IgD-negative memory B cell (primary cell): ENCODE data around the gene KIF18A. TPM values are rescaled to one million over a fixed set of nuclear protein-coding genes. Genes with fewer than 3 reads are reported as not detected.
"Not testable (repeated sequence)": the region's sequence is repeated elsewhere in the genome, so short reads cannot be mapped to it uniquely, and the experiment has no call there.

ENCODE experiments used
- H3K27ac Mint-ChIP-seq, 3 donors: one replicate each; pipeline ENCODE4 v1.8.0; 2020 to 2022; ENCODE audit warnings: mild to moderate bottlenecking in 3 of 3, mixed read lengths in 3 of 3, moderate library complexity in 1 of 3
- H3K27me3 Mint-ChIP-seq: one replicate; pipeline ENCODE4 v1.8.0; 2021; ENCODE audit warnings: mixed read lengths
- H3K36me3 Mint-ChIP-seq: one replicate; pipeline ENCODE4 v1.8.0; 2020; ENCODE audit warnings: mild to moderate bottlenecking, mixed read lengths
- H3K4me1 Mint-ChIP-seq, 3 donors: one replicate each; pipeline ENCODE4 v1.8.0; 2020 to 2022; ENCODE audit warnings: mixed read lengths in 3 of 3, mild to moderate bottlenecking in 1 of 3
- H3K4me3 Mint-ChIP-seq, 4 donors: one replicate each; pipeline ENCODE4 v1.8.0; 2020 to 2022; ENCODE audit warnings: mild to moderate bottlenecking in 4 of 4, mixed read lengths in 4 of 4, moderate library complexity in 3 of 4
- H3K9me3 Mint-ChIP-seq, 3 donors: one replicate each; pipeline ENCODE4 v1.8.0; 2020 to 2021; ENCODE audit warnings: mixed read lengths in 3 of 3, mild to moderate bottlenecking in 1 of 3
- polyA plus RNA-seq: library from polyadenylated mRNA; unstranded; fragments of 300-500 nt; fragmentation: Illumina TruSeq; gene quantifications from one replicate; pipeline ENCODE4 v1.2.3, GENCODE V29; 2021

The KIF18A gene
- 1.4 TPM for polyA plus RNA-seq

DNA sequence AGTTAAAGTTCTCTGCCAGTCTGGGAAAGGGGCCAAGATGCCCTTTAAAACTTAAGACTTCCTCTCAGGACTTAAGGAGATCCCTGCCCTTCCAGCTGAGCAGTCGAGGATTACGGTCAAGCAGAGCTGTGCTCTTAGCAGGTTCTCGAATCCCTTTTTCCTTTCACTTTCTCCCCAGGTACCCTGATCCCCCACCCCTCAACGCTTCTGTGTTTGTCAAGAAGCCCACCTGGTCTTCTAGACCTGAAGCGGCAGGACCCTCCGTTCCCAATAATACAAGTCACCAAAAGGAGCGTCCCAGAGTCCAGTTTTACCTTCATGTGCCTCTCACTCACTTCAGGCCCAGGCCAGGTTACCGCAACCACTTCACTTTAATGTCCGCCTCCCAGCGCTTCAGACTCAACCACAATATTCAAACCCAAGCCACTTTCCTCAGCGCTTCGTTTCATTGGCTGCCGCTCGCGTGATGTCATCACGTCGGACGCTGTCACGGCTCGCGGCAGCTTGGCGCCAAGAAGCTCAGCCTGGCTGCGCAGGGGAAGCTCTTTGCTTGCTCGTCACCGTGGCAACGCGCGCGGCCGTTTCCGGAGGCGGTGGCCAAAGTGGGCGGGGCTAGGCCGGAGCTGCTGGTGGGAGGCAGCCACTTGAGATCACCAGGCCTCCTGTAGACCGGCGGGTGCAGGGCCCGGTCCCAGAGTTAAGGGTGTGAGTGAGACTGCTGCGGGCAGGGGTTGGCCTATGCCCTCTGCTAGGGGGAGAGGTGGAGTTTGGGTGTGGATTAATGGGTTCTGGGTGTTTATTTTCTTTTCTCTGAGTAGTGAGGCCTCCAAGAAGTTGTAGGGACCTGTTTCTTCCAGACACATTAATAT is at the start of gene KIF18A, which contains the start of gene METTL15:
KIF18A (minus strand) TSS at position 407 of the 869 bp plus-strand sequence. CDS start 10,209 bp downstream, outside the sequence.
METTL15 (plus strand) TSS at position 639 of the 869 bp plus-strand sequence. CDS start 4,947 bp downstream, outside the sequence.
- Mint-ChIP-seq H3K27me3 (no peaks in the 10 kb centered on the region), H3K4me1 (peaks cover 40 to 50% (median 49%) of the 10 kb centered on the region in 3 donors), H3K36me3 (no peaks in the 10 kb centered on the region), H3K27ac (peak within 1 kb of the TSS; percentile 94 to 99 (median 99)), H3K4me3 (peak within 1 kb of the TSS; percentile 91 to 99 (median 97)), H3K9me3 (no peaks in the 10 kb centered on the region)

DNA sequence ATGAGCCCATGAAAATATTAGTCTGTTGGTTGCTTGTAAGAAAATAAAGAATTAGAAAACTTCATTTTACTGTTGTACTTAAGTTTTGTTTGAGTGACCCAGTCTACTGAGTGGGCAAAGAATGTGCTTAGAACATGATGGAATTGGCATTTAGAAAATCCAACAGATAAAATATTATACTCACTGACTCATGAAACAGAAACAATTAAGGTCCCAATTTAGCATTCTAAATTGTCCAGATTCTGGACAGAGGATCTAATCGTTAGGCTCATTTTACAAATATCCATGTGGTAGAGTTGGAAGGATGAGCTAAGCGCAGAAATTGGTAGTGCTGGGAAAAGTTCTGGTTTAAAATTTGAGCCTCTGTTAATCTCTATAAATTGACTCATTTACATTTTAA is 45.6 kb upstream of the KIF18A start:
- no peaks in the 10 kb centered on the region for H3K27me3 Mint-ChIP-seq
- H3K9me3 Mint-ChIP-seq, result no peaks in the 10 kb centered on the region
- peaks cover 7% of the 10 kb centered on the region for H3K36me3 Mint-ChIP-seq
- no peak overlapping the region for H3K27ac Mint-ChIP-seq
- H3K4me1 Mint-ChIP-seq, result no peaks in the 10 kb centered on the region
- H3K4me3 Mint-ChIP-seq, result no peak overlapping the region

DNA sequence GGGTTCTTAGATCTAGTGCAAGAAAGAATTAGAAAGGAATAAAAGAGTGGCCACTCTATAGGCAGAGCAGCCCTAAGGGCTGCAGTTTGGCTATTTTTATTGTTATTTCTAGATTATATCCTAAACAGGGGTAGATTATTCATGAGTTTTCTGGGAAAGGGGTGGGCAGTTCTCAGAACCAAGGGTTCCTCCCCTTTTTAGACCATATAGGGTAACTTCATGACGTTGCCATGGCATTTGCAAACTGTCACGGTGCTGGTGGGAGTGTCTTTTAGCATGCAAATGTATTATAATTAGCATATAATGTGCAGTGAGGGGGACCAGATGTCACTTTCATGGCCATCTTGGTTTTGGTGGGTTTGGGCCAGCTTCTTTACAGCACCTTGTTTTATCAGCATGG is 44.8 kb upstream of the KIF18A start:
- no peak overlapping the region for H3K4me3 Mint-ChIP-seq
- no peak overlapping the region for H3K27ac Mint-ChIP-seq
- no peaks in the 10 kb centered on the region for H3K4me1 Mint-ChIP-seq
- no peaks in the 10 kb centered on the region for H3K9me3 Mint-ChIP-seq
- H3K27me3 Mint-ChIP-seq, result no peaks in the 10 kb centered on the region
- peaks cover 5% of the 10 kb centered on the region for H3K36me3 Mint-ChIP-seq

DNA sequence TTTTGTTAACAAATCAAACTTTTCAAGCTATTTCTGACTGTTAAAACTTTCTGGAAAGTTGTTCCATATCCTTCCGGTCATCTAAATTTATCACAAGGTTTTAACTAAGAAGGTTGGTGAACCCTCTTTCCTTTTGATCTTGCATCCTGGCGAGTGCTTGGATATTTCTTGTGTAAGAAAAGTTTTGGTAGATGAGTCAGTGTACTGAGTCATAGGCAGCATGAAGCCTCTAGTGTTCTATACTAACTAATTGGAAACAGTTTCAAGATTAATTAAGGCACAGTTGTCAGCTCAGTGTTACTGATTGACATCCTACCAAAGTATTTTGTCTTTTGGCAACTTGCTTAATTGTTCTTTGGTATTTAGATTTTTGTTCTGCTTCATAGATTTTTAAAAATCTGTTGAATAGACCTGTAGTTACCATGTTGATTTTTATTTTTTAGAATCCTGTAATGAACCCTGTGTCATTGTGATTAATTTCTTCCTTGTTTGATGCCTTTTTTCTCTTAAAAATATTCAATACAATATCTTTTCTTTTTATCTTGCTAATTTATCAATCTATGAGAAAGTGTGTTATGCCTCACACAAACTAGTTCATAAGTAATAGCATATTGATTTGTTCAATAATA is 38.3 kb upstream of the KIF18A start:
- H3K4me1 Mint-ChIP-seq, result peaks cover 2 to 14% (median 7%) of the 10 kb centered on the region in 3 donors
- H3K27ac Mint-ChIP-seq, result no peak overlapping the region
- no peak overlapping the region for H3K4me3 Mint-ChIP-seq
- H3K9me3 Mint-ChIP-seq, result peaks cover 0 to under 1% (median under 1%) of the 10 kb centered on the region in 3 donors
- no peaks in the 10 kb centered on the region for H3K27me3 Mint-ChIP-seq
- H3K36me3 Mint-ChIP-seq, result peaks cover 9% of the 10 kb centered on the region

DNA sequence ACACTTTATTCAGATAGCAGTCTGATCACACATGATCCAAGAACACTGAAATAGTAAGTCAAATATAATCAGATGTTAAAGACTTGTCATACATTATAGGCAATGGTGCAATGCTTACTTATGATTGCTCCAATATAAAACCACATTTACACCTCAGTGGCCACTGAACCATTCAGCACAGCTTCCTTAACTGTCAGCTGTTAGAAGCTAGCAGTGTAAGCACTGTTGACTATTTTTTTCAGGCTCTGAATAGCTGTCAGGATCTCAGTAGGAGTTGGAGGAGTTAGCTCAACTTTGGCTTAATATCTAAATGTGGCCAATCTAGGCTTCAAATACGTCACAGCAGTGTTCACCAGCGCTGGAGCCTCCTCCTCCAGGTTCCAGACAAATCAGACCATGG is 36.9 kb upstream of the KIF18A start:
- Mint-ChIP-seq H3K36me3 (peaks cover 6% of the 10 kb centered on the region), H3K27ac (no peak overlapping the region), H3K27me3 (no peaks in the 10 kb centered on the region), H3K9me3 (peaks cover 2 to 9% (median 2%) of the 10 kb centered on the region in 3 donors), H3K4me3 (no peak overlapping the region), H3K4me1 (peaks cover 2 to 14% (median 7%) of the 10 kb centered on the region in 3 donors)

DNA sequence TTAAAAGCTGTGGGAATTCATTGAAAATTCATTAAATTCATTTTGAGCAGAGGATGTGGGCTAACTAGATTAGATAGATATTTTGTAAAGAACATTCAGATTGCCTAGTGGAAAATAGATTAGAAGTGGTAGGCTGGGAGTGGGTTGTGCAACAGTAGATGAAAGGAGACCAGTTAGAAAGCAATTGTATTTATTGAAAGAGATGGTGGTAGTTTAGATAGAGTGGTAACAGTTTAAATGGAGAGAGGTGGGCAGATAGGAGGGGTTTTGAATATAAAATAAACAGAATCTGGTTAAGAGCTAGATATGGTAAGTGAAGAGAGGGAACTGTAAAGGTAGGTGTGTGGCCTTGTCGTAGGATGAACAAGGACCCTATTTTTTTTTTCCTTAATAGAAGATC is 34.8 kb upstream of the KIF18A start:
- Mint-ChIP-seq H3K27ac (no peak overlapping the region), H3K4me1 (peaks cover 2 to 14% (median 7%) of the 10 kb centered on the region in 3 donors), H3K4me3 (no peak overlapping the region), H3K27me3 (no peaks in the 10 kb centered on the region), H3K9me3 (peaks cover 3 to 21% (median 9%) of the 10 kb centered on the region in 3 donors), H3K36me3 (peaks cover 10% of the 10 kb centered on the region)

DNA sequence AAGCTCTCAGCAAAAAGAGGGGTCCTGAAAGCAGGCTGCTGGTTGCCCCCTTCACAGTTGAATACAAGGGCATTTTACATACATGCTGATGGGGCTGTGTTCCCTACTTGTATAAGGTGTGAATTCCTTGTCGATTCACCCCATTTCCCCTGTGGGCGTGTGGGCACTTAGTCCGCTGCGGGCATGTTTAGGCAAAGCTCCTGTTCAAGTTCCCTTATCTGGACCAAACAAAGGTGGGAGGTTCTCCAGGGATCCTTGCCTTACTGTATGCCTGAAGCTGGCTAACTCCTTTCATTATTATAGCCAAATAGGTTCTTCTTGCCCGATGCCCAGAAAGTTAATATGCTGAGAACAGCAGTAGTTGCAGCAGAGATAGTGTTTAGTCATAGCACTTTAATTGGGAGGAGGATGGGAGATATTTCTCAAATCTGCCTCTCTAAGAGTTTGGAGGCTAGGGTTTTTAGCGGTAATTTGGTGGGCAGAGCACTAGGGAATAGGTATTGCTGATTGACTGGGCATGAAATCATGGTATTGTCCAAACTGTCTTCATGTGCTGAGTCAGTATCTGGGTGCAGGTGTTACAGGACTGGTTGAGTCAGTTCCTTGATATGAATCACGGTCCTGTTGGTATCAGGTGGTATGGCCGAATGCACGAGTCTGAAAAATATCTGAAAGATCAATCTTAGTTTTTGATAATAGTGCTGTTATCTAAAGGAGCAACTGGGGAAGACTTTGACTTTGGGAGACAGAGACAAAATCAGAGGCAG is 32.9 kb upstream of the KIF18A start:
- Mint-ChIP-seq H3K27me3 (no peaks in the 10 kb centered on the region), H3K4me1 (peaks cover 2 to 14% (median 7%) of the 10 kb centered on the region in 3 donors), H3K36me3 (peaks cover 13% of the 10 kb centered on the region), H3K9me3 (peaks cover 4 to 34% (median 11%) of the 10 kb centered on the region in 3 donors), H3K27ac (peak overlapping the region in 1 of 3 donors; percentile 43), H3K4me3 (no peak overlapping the region)

DNA sequence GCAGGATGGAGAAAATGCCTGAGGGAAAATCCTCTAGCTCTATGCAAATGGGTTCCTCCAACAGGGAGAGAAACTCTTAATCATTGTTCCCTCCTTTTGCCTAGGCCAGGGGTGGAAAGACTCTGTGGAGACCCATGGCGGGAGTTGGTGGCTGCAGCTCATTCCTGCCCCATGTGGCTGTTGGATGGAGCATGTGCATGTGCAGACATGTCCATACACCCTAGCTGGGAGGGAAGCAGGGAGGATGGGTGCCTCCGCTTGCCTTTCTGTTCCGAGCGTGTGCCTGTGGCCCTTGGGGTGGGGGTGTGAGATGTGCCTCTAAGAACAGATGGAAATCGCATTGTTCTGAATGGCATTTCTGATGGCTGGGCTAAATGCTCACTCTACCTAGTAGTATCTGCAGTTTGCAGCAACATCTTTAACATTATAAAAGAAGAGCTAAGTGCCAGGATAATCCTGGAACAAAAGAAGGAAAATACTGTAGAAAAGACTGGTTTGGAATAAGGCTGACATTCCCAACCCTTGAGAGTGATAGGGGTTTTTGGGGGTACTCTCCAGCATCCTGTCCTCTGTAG is 32.0 kb upstream of the KIF18A start:
- Mint-ChIP-seq H3K9me3 (peaks cover 7 to 39% (median 11%) of the 10 kb centered on the region in 3 donors), H3K27ac (no peak overlapping the region), H3K36me3 (peaks cover 14% of the 10 kb centered on the region), H3K4me1 (peaks cover 2 to 14% (median 7%) of the 10 kb centered on the region in 3 donors), H3K27me3 (no peaks in the 10 kb centered on the region), H3K4me3 (peak overlapping the region in 2 of 4 donors; percentile 22 to 51)

DNA sequence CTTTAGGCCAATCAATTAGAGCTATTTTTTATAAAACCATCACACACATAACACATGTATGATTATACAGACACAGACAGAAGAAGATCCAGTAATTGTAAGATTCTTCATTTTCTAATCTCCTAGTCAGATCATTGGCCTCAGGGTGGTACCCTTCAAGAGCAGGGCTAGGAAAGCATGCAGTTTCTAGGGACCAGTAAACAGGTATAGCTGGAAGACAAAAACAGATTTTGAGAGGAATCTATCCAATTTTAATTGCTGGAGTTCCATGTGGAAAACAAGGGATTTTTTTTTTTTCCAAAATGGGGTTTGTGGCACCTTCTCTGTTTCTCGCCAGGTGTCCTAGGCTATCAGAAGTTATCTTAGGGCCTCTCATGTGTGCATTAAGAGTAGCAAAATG is 29.9 kb upstream of the KIF18A start:
- H3K9me3 Mint-ChIP-seq, result peaks cover 7 to 39% (median 11%) of the 10 kb centered on the region in 3 donors
- H3K4me1 Mint-ChIP-seq, result peaks cover 0 to 6% (median 3%) of the 10 kb centered on the region in 3 donors
- no peak overlapping the region for H3K4me3 Mint-ChIP-seq
- no peak overlapping the region for H3K27ac Mint-ChIP-seq
- H3K36me3 Mint-ChIP-seq, result peaks cover 21% of the 10 kb centered on the region
- no peaks in the 10 kb centered on the region for H3K27me3 Mint-ChIP-seq

DNA sequence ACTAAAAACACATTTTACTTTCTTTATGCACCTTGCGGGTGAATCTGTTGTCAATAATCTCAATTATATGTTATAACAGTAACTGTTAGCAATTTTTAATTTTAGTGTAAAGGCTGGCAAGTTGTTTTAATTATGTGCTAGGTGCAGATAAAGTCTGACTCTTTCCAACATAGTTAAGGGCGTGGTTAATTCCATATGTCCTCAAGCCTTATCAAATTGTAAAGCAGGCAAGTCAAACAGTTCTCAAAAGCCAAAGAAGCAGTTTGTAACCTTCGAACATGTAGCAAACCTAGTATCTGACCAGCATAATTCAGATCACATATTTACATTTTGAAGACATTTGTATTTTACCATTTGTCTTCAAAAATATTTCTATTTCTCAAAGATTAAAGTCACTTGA is 29.4 kb upstream of the KIF18A start:
- Mint-ChIP-seq H3K27ac (no peak overlapping the region), H3K9me3 (peaks cover 7 to 39% (median 11%) of the 10 kb centered on the region in 3 donors), H3K27me3 (no peaks in the 10 kb centered on the region), H3K4me3 (no peak overlapping the region), H3K4me1 (peaks cover 0 to under 1% (median 0%) of the 10 kb centered on the region in 3 donors), H3K36me3 (peaks cover 19% of the 10 kb centered on the region)

DNA sequence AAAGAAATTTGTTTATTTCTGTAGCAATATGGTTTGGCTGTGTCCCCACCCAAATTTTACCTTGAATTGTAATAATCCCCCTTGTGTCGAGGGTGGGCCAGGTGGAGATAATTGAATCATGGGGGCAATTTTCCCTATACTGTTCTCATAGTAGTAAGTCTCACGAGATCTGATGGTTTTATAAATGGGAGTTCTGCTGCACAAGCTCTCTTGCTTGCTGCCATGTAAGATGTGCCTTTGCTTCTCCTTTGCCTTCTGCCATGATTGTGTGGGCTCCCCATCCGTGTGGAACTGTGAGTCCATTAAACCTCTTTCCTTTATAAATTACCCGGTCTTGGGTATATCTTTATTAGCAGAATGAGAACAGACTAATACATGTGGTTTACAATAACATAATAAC is 28.2 kb upstream of the KIF18A start:
- H3K27me3 Mint-ChIP-seq, H3K4me1 Mint-ChIP-seq, H3K4me3 Mint-ChIP-seq: not testable (repeated sequence)
- Mint-ChIP-seq H3K9me3 (peaks cover 6 to 38% (median 11%) of the 10 kb centered on the region in 3 donors), H3K27ac (peak overlapping the region in 1 of 3 donors; percentile 47), H3K36me3 (peaks cover 22% of the 10 kb centered on the region)

DNA sequence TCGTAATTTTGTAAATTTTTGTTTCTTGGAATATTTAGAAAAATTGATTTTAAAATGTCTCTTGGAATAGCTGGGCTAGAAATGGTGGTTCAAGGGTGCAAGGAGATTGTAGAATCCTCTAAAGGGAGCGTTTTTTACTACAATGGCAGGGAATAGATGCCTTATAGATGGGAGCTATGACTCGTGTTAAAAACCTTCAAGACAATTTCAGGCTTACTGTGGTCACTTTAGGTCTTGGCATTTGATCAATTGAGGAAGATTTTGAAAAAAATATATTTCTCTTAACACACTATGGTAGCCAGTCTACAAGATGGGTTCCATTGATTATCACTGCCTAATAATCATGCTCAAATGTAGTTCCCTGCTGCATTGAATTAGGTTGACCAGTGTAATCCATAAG is 25.2 kb upstream of the KIF18A start:
- Mint-ChIP-seq H3K27me3 (no peaks in the 10 kb centered on the region), H3K36me3 (peaks cover 17% of the 10 kb centered on the region), H3K4me1 (no peaks in the 10 kb centered on the region), H3K27ac (no peak overlapping the region), H3K4me3 (no peak overlapping the region), H3K9me3 (peaks cover 1 to 21% (median 5%) of the 10 kb centered on the region in 3 donors)

DNA sequence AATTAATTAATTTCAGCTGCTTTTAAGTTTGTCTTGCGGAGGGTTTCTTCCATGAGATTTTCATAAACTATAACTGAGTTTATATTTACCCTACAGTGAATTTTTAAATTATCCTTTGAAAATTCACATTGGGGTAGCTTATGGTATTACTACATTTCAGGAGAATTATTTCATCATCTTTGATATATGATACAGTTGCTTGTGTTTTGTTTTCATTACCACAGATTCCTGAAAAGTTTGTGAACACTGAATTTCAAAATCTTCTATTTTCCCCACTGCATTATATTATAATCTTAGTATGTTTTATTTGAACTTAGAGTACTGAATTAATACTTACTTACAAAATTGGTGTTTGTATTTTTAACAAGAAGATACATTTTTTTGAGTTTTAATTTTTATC is 24.6 kb upstream of the KIF18A start:
- H3K36me3 Mint-ChIP-seq, result peaks cover 15% of the 10 kb centered on the region
- H3K27me3 Mint-ChIP-seq, result no peaks in the 10 kb centered on the region
- peaks cover 1 to 17% (median 3%) of the 10 kb centered on the region in 3 donors for H3K9me3 Mint-ChIP-seq
- H3K4me1 Mint-ChIP-seq, result no peaks in the 10 kb centered on the region
- H3K4me3 Mint-ChIP-seq, result no peak overlapping the region
- no peak overlapping the region for H3K27ac Mint-ChIP-seq

DNA sequence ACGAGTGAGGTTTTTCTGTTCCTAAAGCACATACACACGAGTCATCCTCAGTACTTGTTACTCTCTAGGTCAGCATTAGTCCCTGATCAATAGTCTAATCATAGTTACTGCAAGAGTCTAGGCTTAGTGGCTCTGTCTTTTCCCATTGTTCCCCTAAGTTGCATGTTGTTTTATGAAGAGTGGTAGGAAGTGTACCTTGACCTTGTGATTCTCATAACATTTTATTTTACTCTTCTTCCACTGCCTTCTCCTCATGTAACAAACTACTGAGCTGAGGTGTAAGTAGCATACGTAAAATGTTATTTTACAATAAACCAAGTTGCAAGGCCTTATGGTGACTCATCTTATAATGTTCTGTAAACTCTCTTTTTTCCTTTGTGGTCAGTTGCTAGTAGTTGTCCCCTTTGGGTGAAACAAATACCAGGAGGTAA is 15.2 kb upstream of the KIF18A start:
- Mint-ChIP-seq H3K27ac (no peak overlapping the region), H3K27me3 (no peaks in the 10 kb centered on the region), H3K4me1 (peaks cover 0 to 9% (median 9%) of the 10 kb centered on the region in 3 donors), H3K9me3 (no peaks in the 10 kb centered on the region), H3K4me3 (no peak overlapping the region), H3K36me3 (peaks cover 1% of the 10 kb centered on the region)
